Measurements from ENCODE around the gene MAML3.

Gene MAML3

GRCh38 chr4:140126261-140126660 is 27.7 kb downstream of the MAML3 start:
- DNase-seq (ENCODE audit: low read depth) = no peak

GRCh38 chr4:140125374-140125773 is 28.6 kb downstream of the MAML3 start:
- no peak for DNase-seq (ENCODE audit: low read depth)

DNA sequence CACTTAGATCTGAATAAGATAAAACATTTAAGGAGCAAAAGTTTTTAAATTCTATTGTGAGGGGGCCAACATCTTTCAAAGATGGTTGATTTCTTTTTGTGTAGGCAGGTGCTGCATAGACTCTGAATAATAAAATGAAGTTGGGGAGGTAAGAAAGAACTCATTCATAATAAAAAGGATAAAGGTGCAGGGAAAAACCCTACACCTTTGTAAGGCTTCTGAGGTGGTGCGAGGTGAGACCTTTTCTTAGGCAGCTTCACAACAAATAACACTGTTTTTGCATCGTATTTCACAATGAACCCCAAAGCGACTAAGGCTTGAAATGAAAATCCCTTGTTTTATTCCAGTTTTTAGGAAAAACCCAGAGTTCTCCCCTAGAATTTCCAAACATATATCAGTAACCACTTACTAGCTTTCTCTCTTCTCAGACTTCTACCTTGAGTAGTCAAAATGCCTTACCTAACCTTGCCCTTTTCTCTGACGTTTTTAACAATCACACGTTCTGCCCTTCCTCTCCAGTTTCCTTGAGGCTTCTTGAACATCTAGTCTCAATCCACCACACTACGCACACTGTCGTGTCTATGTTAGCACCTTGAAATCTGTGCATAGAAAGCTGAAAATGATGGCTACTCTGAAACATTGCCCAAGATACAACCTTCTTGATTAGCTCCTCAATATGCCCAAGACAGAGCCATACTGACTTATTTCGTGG is 30.2 kb downstream of the MAML3 start:
- DNase-seq (ENCODE audit: low read depth) = no peak

GRCh38 chr4:140122891-140123290 is 31.1 kb downstream of the MAML3 start:
- DNase-seq (ENCODE audit: low read depth) = no peak

- DNase-seq (ENCODE audit: low read depth) = no peak
Measured at GRCh38 chr4:140121646-140122045, 32.3 kb downstream of the MAML3 start.

DNA sequence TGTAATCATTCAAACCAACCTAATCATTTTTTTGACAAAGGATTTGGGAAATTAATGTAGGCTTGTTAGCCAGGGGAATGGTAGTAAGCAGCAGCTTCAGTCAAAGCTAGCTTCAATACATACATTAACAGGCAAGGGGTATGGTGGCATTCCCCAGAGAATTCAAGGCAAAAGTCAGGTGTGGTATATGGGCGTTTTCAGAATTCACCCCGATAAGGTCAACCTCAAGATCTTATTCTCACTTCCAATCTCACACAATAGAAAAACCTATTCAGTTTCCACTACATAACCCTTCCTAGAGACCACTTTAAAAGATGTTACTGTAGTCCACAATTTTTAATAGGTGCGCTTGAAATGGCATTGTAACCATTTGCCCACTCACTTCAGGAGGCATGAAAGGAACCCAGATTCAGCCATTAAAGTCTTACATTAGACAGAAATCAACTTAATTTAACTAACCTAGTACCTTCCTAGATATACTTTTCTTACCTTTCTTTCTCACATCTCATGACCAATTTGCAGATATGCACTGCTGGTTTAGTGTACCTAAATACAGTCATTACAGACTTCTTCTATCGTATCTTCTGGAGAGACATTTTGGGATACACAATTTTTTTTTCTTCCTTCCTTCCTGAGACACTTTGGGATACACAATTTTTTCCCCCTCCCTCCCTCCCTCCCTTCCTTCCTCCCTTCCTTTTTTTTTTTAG is 34.9 kb downstream of the MAML3 start:
- DNase-seq (ENCODE audit: low read depth) = no peak

- DNase-seq (ENCODE audit: low read depth) = no peak
Measured at GRCh38 chr4:140117947-140118346, 36.0 kb downstream of the MAML3 start.

DNA sequence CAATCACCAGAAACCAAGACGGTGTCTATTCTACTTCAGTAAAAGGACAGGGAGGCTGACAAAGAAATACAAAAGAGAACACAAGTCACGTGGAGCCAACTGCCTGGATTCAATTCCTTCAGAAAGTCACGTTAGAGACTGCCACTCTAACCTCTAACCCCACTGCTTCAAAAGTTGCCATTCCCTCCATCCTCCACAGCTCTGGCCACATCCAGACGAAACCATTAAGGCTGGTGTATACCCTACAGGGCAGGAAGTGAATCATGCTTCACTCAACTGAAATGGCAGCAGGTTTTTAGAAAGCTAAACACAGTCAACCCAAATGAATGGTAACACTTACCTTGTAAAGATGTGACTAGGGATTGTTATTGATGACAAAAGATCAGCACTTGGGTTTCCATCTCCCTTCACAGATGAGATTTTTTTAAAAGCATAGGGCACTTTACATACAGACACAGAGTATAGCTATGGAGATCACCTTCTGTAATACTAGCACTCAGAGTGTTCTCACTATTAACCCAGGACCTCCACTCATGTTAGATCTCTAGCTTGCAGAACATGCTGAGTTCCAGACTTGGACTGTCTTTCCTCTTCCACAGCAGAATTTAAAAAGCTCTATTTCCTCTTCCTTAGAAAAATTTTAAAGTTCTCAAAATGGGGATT is 37.4 kb downstream of the MAML3 start:
- no peak for DNase-seq (ENCODE audit: low read depth)

GRCh38 chr4:140115140-140115539 is 38.8 kb downstream of the MAML3 start:
- no peak for DNase-seq (ENCODE audit: low read depth)

DNA sequence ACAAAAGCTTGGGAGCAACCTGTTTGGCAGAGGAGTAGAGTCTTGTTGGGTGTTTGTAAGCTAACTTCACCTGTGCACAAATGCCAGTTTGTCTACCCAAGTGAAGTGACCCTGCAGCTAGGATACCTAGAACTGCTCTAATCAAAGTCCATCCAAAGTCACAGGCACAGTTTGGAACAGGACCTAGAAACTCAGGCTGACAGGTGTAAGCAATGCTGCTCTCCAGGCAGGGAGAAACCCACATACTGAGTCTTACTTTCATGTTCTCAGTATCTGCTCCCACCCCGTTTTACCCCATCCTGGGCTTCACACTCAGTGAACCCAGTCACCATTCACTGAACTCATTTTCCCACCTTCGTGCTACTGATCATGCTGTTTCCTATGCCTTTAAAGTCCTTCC is 40.3 kb downstream of the MAML3 start:
- no peak for DNase-seq (ENCODE audit: low read depth)

GRCh38 chr4:140112576-140112975 is 41.4 kb downstream of the MAML3 start:
- DNase-seq (ENCODE audit: low read depth) = no peak

DNA sequence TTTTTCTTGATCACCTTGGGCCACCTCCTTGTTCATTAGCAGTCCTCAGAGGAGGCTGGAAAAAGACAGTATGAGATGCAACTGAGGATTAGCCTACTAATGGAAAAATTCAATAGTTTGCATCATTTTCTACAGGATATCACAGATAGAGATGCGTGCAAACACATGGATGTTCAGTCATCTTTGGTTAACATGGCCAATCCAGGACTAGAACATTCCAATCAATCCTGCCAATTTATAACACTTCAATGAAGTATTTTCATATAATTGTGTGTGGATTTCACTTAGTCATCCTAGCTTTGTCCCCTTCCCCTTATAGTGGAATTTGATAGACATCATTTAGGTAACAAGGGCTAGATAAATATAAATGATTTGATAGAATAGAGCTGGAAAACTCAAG is 42.7 kb downstream of the MAML3 start:
- DNase-seq (ENCODE audit: low read depth) = no peak

DNA sequence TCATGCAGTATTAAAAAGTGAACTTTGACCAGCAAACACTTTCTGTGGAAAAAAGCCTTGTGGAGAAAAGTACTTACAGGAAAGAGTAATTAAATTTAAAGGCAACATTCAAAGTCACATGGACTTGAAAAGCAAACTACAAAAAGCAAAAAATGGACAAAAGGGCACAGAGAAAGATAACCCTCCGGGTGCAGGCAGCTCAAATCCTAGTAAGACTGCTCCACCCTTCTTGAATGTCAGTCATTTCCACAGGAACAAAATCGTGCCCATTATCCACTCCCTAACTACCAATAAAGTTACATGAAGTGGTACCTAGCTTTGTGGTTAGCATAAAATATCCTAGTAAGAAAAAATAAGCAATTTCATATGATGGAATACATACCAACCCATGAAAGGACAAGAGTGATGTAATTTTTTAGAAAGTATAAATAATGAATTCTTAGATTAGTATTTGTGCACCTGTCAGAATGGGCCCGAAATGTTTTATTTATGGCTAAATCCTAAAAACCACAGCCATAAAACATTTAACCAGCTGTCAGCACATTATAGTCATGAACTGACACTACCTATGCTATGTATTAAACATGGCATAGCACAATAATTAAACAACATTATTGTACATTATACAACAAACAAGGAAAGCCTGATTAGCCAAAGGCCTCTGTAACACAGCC is 43.3 kb downstream of the MAML3 start:
- DNase-seq (ENCODE audit: low read depth) = peak; percentile 43

GRCh38 chr4:140109737-140110136 is 44.2 kb downstream of the MAML3 start:
- DNase-seq (ENCODE audit: low read depth) = no peak

DNA sequence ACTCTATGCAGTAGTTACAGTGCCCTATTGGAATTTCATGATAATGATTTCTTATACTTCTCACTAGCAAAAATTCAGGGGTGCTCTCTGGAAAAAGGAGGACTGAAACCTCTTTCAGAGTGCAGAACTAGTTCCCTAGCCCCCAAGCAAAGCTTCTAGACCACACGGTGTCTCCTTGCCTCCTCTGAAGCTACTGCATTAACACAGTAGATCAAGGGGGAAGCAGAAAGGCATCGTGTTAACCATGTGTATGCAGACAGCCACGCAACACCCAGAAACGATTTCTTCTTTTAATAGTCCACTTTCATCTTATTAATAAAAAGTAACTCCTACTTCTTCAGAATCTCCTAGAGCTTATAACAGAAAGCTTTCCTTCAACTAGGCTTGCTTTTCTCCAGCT is 44.7 kb downstream of the MAML3 start:
- no peak for DNase-seq (ENCODE audit: low read depth)

DNA sequence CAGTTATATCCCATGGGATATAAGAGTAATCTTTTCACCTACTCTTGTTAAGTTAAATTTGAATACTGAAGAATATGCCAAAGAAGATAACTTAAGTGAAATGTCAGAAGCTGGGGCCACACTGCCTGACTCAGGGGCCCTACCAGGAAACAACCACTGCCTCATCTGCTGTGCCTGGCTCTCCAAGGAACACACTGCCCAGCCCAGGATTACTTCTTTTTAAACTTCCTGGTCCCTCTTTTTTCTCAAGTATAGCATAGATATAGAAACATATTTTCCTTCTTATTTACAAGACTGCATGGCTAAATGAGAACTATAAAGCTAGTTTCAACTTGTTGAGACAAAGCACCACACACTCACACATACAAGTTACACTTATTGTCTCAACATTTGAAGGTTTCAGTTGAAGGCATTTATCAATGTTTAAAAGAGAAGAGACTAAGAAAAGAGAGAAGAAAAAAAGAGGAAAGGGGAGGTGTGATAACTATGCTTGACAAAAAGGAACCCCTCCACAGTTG is 45.2 kb downstream of the MAML3 start:
- no peak for DNase-seq (ENCODE audit: low read depth)

GRCh38 chr4:140108243-140108642 is 45.7 kb downstream of the MAML3 start:
- DNase-seq (ENCODE audit: low read depth) = no peak

DNA sequence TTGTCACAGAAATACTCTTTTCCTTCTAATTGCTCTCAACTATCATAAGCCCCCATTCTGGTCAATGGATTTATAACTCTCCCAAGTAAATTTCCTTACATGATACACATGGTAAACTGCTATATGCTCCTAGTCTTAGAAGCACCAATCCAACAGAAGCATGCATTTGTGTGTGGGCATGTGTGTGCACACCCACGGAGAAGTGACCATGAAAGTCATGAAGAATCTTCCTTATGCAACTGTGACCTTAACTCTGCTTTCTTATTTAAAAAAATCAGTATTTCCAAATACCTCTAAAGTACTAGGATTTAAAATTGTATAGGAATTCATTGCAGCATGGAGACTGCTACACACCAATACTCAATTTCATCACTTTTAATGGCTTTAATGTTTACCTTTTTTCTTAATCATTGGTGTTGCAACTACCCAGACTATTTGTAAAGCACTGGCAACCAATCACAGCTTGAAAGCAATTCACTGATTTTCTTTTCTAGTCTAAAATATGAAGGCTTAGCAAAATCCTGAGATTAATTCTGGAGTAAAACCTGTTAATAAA is 47.6 kb downstream of the MAML3 start:
- DNase-seq (ENCODE audit: low read depth) = no peak

GRCh38 chr4:140105436-140105835 is 48.5 kb downstream of the MAML3 start:
- no peak for DNase-seq (ENCODE audit: low read depth)

DNA sequence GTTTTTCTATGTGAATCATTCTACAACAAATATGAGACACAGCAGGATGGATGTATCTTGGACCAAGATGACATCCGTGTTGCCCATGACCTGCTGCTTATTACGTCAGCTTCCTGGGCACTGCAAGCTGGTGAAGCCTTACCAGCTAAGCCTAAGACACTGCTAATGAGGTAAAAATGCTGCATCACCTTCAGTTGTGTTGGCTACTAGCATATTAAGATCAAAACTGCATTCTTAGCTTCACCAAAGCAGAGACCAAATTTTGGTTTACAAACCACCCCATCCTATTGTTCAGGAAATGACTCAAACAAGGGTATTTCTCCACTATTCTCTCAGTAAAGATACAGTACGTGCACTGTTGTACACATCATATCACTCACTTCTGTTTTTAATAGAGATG is 50.3 kb downstream of the MAML3 start:
- DNase-seq (ENCODE audit: low read depth) = peak; percentile 59

GRCh38 chr4:140102421-140102820 is 51.6 kb downstream of the MAML3 start:
- DNase-seq (ENCODE audit: low read depth) = peak; percentile 68

DNA sequence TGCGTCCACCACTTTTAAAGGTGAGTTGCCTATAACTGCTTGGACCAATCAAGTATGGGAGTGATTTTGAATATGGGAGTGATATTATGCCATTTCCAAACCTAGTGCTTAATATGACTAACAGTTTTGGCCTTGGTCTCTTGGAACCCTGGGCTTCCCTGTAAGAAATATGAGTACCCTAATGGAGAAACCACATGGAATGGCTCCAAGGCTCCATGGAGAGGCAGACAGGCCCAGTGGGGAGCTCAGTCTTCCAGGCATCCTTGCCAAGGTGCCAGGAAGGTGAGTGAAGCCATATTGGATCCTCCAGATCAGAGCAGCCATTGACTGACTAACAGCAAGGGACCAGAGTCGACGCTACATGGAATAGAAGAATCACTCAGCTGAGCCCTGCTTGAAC is 53.2 kb downstream of the MAML3 start:
- no peak for DNase-seq (ENCODE audit: low read depth)
